ENCODE data around the gene DAGLB.

The DAGLB gene

DNA sequence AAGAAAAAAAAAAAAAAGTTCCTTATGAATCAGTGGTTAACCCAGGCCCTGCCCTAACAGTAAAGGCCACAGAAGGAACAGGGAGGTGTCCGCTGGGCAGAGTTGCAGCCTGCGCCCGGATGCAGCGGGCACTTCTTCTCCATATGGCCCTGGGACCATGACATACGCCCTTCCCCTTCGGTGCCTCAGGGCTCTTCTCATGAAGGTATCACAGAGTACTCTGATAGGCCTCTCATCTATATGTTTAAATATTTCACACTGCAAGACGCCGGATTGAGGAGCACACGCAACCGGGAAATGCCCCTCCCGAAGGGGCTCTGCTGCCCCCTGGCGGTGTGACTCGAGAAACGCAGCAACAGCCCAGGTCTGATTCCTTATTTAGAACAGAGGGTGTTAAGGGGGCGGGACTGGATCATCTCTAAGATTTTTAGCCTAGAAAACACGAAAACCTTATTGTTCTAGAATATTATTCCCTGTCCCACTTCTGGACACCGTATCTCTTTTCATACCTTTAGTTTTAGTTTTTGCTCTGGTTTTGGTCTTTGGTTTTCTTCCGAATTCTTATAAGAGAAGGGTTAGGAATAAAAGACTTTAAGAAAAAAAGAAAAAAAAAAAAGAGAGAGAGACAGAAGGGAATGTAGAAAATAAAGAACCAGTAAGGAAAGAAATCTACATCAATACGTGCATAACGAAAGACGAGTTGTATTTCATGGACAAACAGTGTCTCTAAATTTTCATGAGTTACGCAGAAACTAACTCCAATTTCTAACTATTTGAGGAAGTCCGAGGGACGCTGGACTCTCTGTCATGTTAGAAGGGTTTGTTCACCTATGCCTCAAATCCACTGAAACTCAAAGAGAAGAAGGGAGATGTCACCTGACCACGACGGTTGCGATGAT is 12.0 kb downstream of the DAGLB start:
- Histone ChIP-seq H3K4me3 (ENCODE audit: low read length) (peak overlapping the region; percentile 63), H3F3A (ENCODE audit: control insufficient read depth, insufficient read depth) (peaks cover 15% of the 10 kb centered on the region), H4K20me1 (ENCODE audit: control insufficient read depth, insufficient read depth, low read depth, low read length) (peaks cover 26% of the 10 kb centered on the region), H3K79me2 (ENCODE audit: control insufficient read depth, low read length) (peaks cover 50% of the 10 kb centered on the region), H3K9me2 (replicated peaks; ENCODE audit: control insufficient read depth, low read length) (no peaks in the 10 kb centered on the region), H3K4me1 (ENCODE audit: control insufficient read depth, low read length) (peaks cover 45% of the 10 kb centered on the region), H3K27me3 (ENCODE audit: control insufficient read depth, low read length) (no peaks in the 10 kb centered on the region), H3K27ac (ENCODE audit: low read depth, low read length) (peak overlapping the region; percentile 80), H3K36me3 (ENCODE audit: control insufficient read depth, low read length) (peaks cover 39% of the 10 kb centered on the region), H3K9me3 (ENCODE audit: control insufficient read depth, insufficient read depth, low read length) (no peaks in the 10 kb centered on the region), H3K4me2 (ENCODE audit: low read length) (peak overlapping the region; percentile 80)
- no peak for TF ChIP-seq EZH2phosphoT487 (IDR thresholded peaks at IDR 0.05; ENCODE audit: borderline replicate concordance, low read length)
- TF ChIP-seq, protein P1, sequence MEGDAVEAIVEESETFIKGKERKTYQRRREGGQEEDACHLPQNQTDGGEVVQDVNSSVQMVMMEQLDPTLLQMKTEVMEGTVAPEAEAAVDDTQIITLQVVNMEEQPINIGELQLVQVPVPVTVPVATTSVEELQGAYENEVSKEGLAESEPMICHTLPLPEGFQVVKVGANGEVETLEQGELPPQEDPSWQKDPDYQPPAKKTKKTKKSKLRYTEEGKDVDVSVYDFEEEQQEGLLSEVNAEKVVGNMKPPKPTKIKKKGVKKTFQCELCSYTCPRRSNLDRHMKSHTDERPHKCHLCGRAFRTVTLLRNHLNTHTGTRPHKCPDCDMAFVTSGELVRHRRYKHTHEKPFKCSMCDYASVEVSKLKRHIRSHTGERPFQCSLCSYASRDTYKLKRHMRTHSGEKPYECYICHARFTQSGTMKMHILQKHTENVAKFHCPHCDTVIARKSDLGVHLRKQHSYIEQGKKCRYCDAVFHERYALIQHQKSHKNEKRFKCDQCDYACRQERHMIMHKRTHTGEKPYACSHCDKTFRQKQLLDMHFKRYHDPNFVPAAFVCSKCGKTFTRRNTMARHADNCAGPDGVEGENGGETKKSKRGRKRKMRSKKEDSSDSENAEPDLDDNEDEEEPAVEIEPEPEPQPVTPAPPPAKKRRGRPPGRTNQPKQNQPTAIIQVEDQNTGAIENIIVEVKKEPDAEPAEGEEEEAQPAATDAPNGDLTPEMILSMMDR (IDR thresholded peaks at IDR 0.05; ENCODE audit: low read depth, low read length, poor library complexity, severe bottlenecking) = peak; percentile 99

- peaks cover 35% of the 10 kb centered on the region for H3K79me2 ChIP-seq (ENCODE audit: control insufficient read depth, low read length)
- no peak overlapping the region for H3K4me3 ChIP-seq (ENCODE audit: low read length)
- H3K36me3 ChIP-seq (ENCODE audit: control insufficient read depth, low read length) = peaks cover 34% of the 10 kb centered on the region
- TF ChIP-seq, protein P1 (IDR thresholded peaks at IDR 0.05; ENCODE audit: low read depth, low read length, poor library complexity, severe bottlenecking) = no peak
- TF ChIP-seq EZH2phosphoT487 (IDR thresholded peaks at IDR 0.05; ENCODE audit: borderline replicate concordance, low read length) = no peak
- peaks cover 15% of the 10 kb centered on the region for H3F3A ChIP-seq (ENCODE audit: control insufficient read depth, insufficient read depth)
- no peaks in the 10 kb centered on the region for H3K9me3 ChIP-seq (ENCODE audit: control insufficient read depth, insufficient read depth, low read length)
- no peaks in the 10 kb centered on the region for H3K9me2 ChIP-seq (replicated peaks; ENCODE audit: control insufficient read depth, low read length)
- no peak overlapping the region for H3K27ac ChIP-seq (ENCODE audit: low read depth, low read length)
- peaks cover 38% of the 10 kb centered on the region for H3K4me1 ChIP-seq (ENCODE audit: control insufficient read depth, low read length)
- peaks cover 17% of the 10 kb centered on the region for H4K20me1 ChIP-seq (ENCODE audit: control insufficient read depth, insufficient read depth, low read depth, low read length)
- H3K4me2 ChIP-seq (ENCODE audit: low read length) = no peak overlapping the region
- no peaks in the 10 kb centered on the region for H3K27me3 ChIP-seq (ENCODE audit: control insufficient read depth, low read length)
These were observed 13.8 kb downstream of the DAGLB start for GRCh38 chr7:6433784-6434615.

- peaks cover 15% of the 10 kb centered on the region for H3F3A ChIP-seq (ENCODE audit: control insufficient read depth, insufficient read depth)
- H3K27me3 ChIP-seq (ENCODE audit: control insufficient read depth, low read length) = no peaks in the 10 kb centered on the region
- H3K9me3 ChIP-seq (ENCODE audit: control insufficient read depth, insufficient read depth, low read length) = no peaks in the 10 kb centered on the region
- H3K4me1 ChIP-seq (ENCODE audit: control insufficient read depth, low read length) = peaks cover 26% of the 10 kb centered on the region
- H3K79me2 ChIP-seq (ENCODE audit: control insufficient read depth, low read length) = peaks cover 26% of the 10 kb centered on the region
- no peak overlapping the region for H3K27ac ChIP-seq (ENCODE audit: low read depth, low read length)
- no peak for TF ChIP-seq EZH2phosphoT487 (IDR thresholded peaks at IDR 0.05; ENCODE audit: borderline replicate concordance, low read length)
- TF ChIP-seq, protein P1 (IDR thresholded peaks at IDR 0.05; ENCODE audit: low read depth, low read length, poor library complexity, severe bottlenecking) = no peak
- H3K4me2 ChIP-seq (ENCODE audit: low read length) = no peak overlapping the region
- peaks cover 36% of the 10 kb centered on the region for H3K36me3 ChIP-seq (ENCODE audit: control insufficient read depth, low read length)
- no peaks in the 10 kb centered on the region for H3K9me2 ChIP-seq (replicated peaks; ENCODE audit: control insufficient read depth, low read length)
- H4K20me1 ChIP-seq (ENCODE audit: control insufficient read depth, insufficient read depth, low read depth, low read length) = peaks cover 17% of the 10 kb centered on the region
- no peak overlapping the region for H3K4me3 ChIP-seq (ENCODE audit: low read length)
These were observed 15.0 kb downstream of the DAGLB start for GRCh38 chr7:6432781-6433180.
